SK-N-SH (cell line): ENCODE results near the gene MAPK10. TPM values are rescaled to one million over a fixed set of nuclear protein-coding genes. Genes with fewer than 3 reads are reported as not detected.

Experiments
- CTCF ChIA-PET: fragments of 300-600, 350-600 bp; formaldehyde crosslinking; extraction: SDS; loops from one replicate; lab custom pipeline; 2021; lab: Yijun Ruan, JAX
- POLR2A ChIA-PET: fragments of 350-600 bp; sonication (Branson Sonifier 250); formaldehyde crosslinking; extraction: SDS; loops from one replicate; lab custom pipeline; 2020; ENCODE audit warnings: antibody characterized with exemption, inconsistent platforms; lab: Yijun Ruan, JAX
- DNase-seq: peaks from one replicate; pipeline ENCODE4 v3.0.0; 2012
- H2AFZ ChIP-seq: fragments of 200-600 bp; sonication (generic); 2 replicates; pipeline ENCODE4 v1.8.1; 2016; ENCODE audit warnings: antibody characterized with exemption, mild to moderate bottlenecking, low read depth
- H3F3A ChIP-seq: fragments of 200-600 bp; sonication (generic); replicated peaks from 2 replicates; pipeline ENCODE3; 2016; ENCODE audit warnings: antibody characterized with exemption, mild to moderate bottlenecking; ENCODE audit not compliant: insufficient read depth
- H3K27ac ChIP-seq, 2 experiments: fragments of 200-500 bp in 1 of 2; fragments of 200-600 bp in 1 of 2; sonication (Bioruptor generic) in 1 of 2; sonication (generic), shearing (Covaris generic) in 1 of 2; 2 replicates each; pipeline versions ENCODE4 v1.5.1 to v1.6.1; 2014 to 2016; ENCODE audit warnings: low read depth in 2 of 2, inconsistent platforms in 1 of 2, low read length in 1 of 2, mild to moderate bottlenecking in 1 of 2, mixed read lengths in 1 of 2
- H3K27me3 ChIP-seq: fragments of 200-600 bp; sonication (generic), shearing (Covaris generic); 2 replicates; pipeline ENCODE4 v1.6.1; 2016; ENCODE audit warnings: mixed run types; ENCODE audit not compliant: insufficient read depth
- H3K36me3 ChIP-seq, 2 experiments: fragments of 200-500 bp in 1 of 2; fragments of 200-600 bp in 1 of 2; sonication (Bioruptor generic) in 1 of 2; sonication (generic) in 1 of 2; replicated peaks in 1 of 2; 2 replicates each; pipeline versions ENCODE3 to v1.5.1; 2014 to 2016; ENCODE audit warnings: low read length in 1 of 2, mild to moderate bottlenecking in 1 of 2; ENCODE audit not compliant: insufficient read depth in 2 of 2, control insufficient read depth in 1 of 2
- H3K4me1 ChIP-seq, 2 experiments: fragments of 200-500 bp in 1 of 2; fragments of 200-600 bp in 1 of 2; sonication (Bioruptor generic) in 1 of 2; sonication (generic), shearing (Covaris generic) in 1 of 2; 2 replicates each; pipeline versions ENCODE4 v1.5.1 to v1.6.1; 2014 to 2016; ENCODE audit warnings: low read depth in 1 of 2, low read length in 1 of 2, mixed run types in 1 of 2; ENCODE audit not compliant: insufficient read depth in 2 of 2, control insufficient read depth in 1 of 2
- H3K4me2 ChIP-seq: fragments of 200-600 bp; sonication (generic), shearing (Covaris generic); 2 replicates; pipeline ENCODE4 v1.6.1; 2017; ENCODE audit warnings: mixed run types
- H3K4me3 ChIP-seq, 2 experiments: fragments of 200-500 bp in 1 of 2; fragments of 200-600 bp in 1 of 2; sonication (Bioruptor generic) in 1 of 2; sonication (generic), shearing (Covaris generic) in 1 of 2; 2 replicates each; pipeline versions ENCODE4 v1.5.1 to v1.8.1; 2014 to 2016; ENCODE audit warnings: low read depth in 2 of 2, inconsistent platforms in 1 of 2, low read length in 1 of 2, mild to moderate bottlenecking in 1 of 2, mixed read lengths in 1 of 2, moderate library complexity in 1 of 2
- H3K79me2 ChIP-seq: fragments of 200-600 bp; sonication (generic); 2 replicates; pipeline ENCODE4 v1.8.1; 2017; ENCODE audit warnings: mild to moderate bottlenecking; ENCODE audit not compliant: insufficient read depth
- H3K9ac ChIP-seq: fragments of 200-600 bp; sonication (generic); 2 replicates; pipeline ENCODE4 v1.6.1; 2017; ENCODE audit warnings: mixed run types
- H3K9me2 ChIP-seq: fragments of 200-600 bp; sonication (generic); 2 replicates; pipeline ENCODE4 v1.6.1; 2017; ENCODE audit warnings: mixed run types
- H3K9me3 ChIP-seq: fragments of 200-600 bp; sonication (generic); 2 replicates; pipeline ENCODE4 v1.6.1; 2017; ENCODE audit warnings: mixed run types, mild to moderate bottlenecking, moderate library complexity
- H4K20me1 ChIP-seq: fragments of 200-600 bp; sonication (generic); 2 replicates; pipeline ENCODE4 v1.6.1; 2017; ENCODE audit warnings: mild to moderate bottlenecking, mixed run types; ENCODE audit not compliant: insufficient read depth
- CTCF ChIP-seq: fragments of 200-600 bp; sonication (generic); IDR thresholded peaks from 2 replicates; pipeline ENCODE4 v1.6.1; 2017; ENCODE audit warnings: antibody characterized with exemption, mild to moderate bottlenecking, moderate library complexity
- ELF1 ChIP-seq: IDR thresholded peaks from 2 replicates; pipeline ENCODE4 v1.4.0; 2012
- EP300 ChIP-seq, 2 experiments: IDR thresholded peaks; 2 replicates each; pipeline versions ENCODE4 v1.4.0 to v1.6.1; 2012; ENCODE audit warnings: borderline replicate concordance in 1 of 2, low read depth in 1 of 2, low read length in 1 of 2
- EZH2phosphoT487 ChIP-seq: fragments of 200-600 bp; sonication (generic); IDR thresholded peaks from 2 replicates; pipeline ENCODE4 v1.6.1; 2017; ENCODE audit warnings: low read depth, mixed run types, mild to moderate bottlenecking, antibody characterized with exemption, moderate library complexity, borderline replicate concordance
- FOSL2 ChIP-seq: IDR thresholded peaks from 2 replicates; pipeline ENCODE4 v1.4.0; 2012; ENCODE audit warnings: low read depth, mild to moderate bottlenecking, moderate library complexity, borderline replicate concordance
- FOXJ3 ChIP-seq: sonication (generic); formaldehyde crosslinking; IDR thresholded peaks from 2 replicates; pipeline ENCODE4 v1.5.1; 2020; ENCODE audit warnings: mild to moderate bottlenecking, missing genetic modification reagents
- FOXM1 ChIP-seq: IDR thresholded peaks from 2 replicates; pipeline ENCODE4 v1.4.0; 2012; ENCODE audit warnings: low read depth, mild to moderate bottlenecking
- GABPA ChIP-seq: IDR thresholded peaks from 2 replicates; pipeline ENCODE4 v1.4.0; 2012; ENCODE audit warnings: low read depth, mild to moderate bottlenecking
- GATA2 ChIP-seq: sonication (generic); formaldehyde crosslinking; IDR thresholded peaks from 2 replicates; pipeline ENCODE4 v1.5.0; 2020; ENCODE audit warnings: mild to moderate bottlenecking, missing genetic modification reagents
- IRF3 ChIP-seq: fragments of 150-350 bp; IDR thresholded peaks from 2 replicates; pipeline ENCODE4 v1.6.1; 2016; ENCODE audit warnings: mild to moderate bottlenecking, low read depth, low read length
- JUND ChIP-seq: IDR thresholded peaks from 2 replicates; pipeline ENCODE4 v1.4.0; 2012
- MXI1 ChIP-seq: IDR thresholded peaks from 2 replicates; pipeline ENCODE4 v1.6.1; 2012; ENCODE audit warnings: mild to moderate bottlenecking, low read depth, low read length, improper control_type of control experiment
- NFIC ChIP-seq: IDR thresholded peaks from 2 replicates; pipeline ENCODE4 v1.4.0; 2012; ENCODE audit warnings: borderline replicate concordance
- NRF1 ChIP-seq: IDR thresholded peaks from 2 replicates; pipeline ENCODE4 v1.6.1; 2012; ENCODE audit warnings: low read depth, mild to moderate bottlenecking, low read length
- PBX3 ChIP-seq: IDR thresholded peaks from 2 replicates; pipeline ENCODE4; 2012
- RAD21 ChIP-seq: IDR thresholded peaks from 2 replicates; pipeline ENCODE4 v1.6.1; 2012; ENCODE audit warnings: mild to moderate bottlenecking, low read length
- RFX5 ChIP-seq: IDR thresholded peaks from 2 replicates; pipeline ENCODE4 v1.6.1; 2012; ENCODE audit warnings: mild to moderate bottlenecking, improper control_type of control experiment, low read length
- RXRA ChIP-seq: IDR thresholded peaks from 2 replicates; pipeline ENCODE4 v1.4.0; 2012; ENCODE audit warnings: low read depth, mild to moderate bottlenecking, borderline replicate concordance
- TAF1 ChIP-seq: IDR thresholded peaks from 2 replicates; pipeline ENCODE4 v1.6.1; 2012; ENCODE audit warnings: low read depth, mild to moderate bottlenecking, low read length, moderate library complexity, borderline replicate concordance
- TCF12 ChIP-seq: IDR thresholded peaks from 2 replicates; pipeline ENCODE4 v1.4.0; 2012
- USF1 ChIP-seq: IDR thresholded peaks from 2 replicates; pipeline ENCODE4 v1.4.0; 2012; ENCODE audit warnings: low read depth, borderline replicate concordance
- USF2 ChIP-seq: fragments of 150-350 bp; IDR thresholded peaks from 2 replicates; pipeline ENCODE4 v1.6.1; 2017; ENCODE audit warnings: antibody characterized with exemption, low read length, low read depth, borderline replicate concordance
- ZBTB33 ChIP-seq: IDR thresholded peaks from 2 replicates; pipeline ENCODE4 v1.4.0; 2012; ENCODE audit warnings: low read depth, borderline replicate concordance
- WGBS: methylation state at CpG from one replicate; pipeline ENCODE4 v1.1.6; 2017; ENCODE audit warnings: low lambda C conversion rate; 5-methylcytosine and 5-hydroxymethylcytosine counted together
- polyA plus RNA-seq, 3 experiments: library from polyadenylated mRNA; depleted of rRNA; stranded (reverse); fragments of >200 nt; gene quantifications; 2 replicates each; pipeline ENCODE4 v1.2.3, GENCODE V29; 2012

The MAPK10 gene
- polyA plus RNA-seq, 1 of the 3 experiments (the other 2 are of a cell fraction) = 8.1 TPM

GRCh38 chr4:86108834-86109233 is 251.0 kb downstream of the MAPK10 start (continued):
- TF ChIP-seq USF2 = no peak
- no peak for TF ChIP-seq IRF3
- TF ChIP-seq, all 33 proteins: peak for 0

- no peaks in the 10 kb centered on the region; the same call in 1 of the 2 replicates for H3K9me2 ChIP-seq
- no peaks in the 10 kb centered on the region for H3K27me3 ChIP-seq
- H3K4me2 ChIP-seq = no peak overlapping the region
- H3K9me3 ChIP-seq = 0 out of 2 replicates have a peak, but pooled peaks cover 5% of the 10 kb centered on the region
- no peak overlapping the region for H3K4me3 ChIP-seq
- CTCF ChIA-PET = interaction anchor here (0.6 kb wide), 1 partner anchor 139 kb away, joined by 3 read pairs; no protein-coding TSS in a partner anchor
- 0 out of 4 replicates have a peak, but pooled peaks cover 0 to 10% of the 10 kb centered on the region in 2 experiments for H3K4me1 ChIP-seq
- POLR2A ChIA-PET = no interaction called here
- 85% methylated on average over 1 of the region's 1 CpG for WGBS
- no peak overlapping the region for H3K9ac ChIP-seq
- H3K27ac ChIP-seq = peak overlapping the region; percentile 22 to 82; a peak in 2 of 4 replicates
- H2AFZ ChIP-seq = no peak overlapping the region
- DNase-seq = no peak
- H3K79me2 ChIP-seq = no peaks in the 10 kb centered on the region
- H3F3A ChIP-seq = peaks cover 5% of the 10 kb centered on the region
- peaks cover 0 to 5% of the 10 kb centered on the region in 2 experiments for H3K36me3 ChIP-seq
- no peaks in the 10 kb centered on the region for H4K20me1 ChIP-seq
- TF ChIP-seq RFX5 (no peak), CTCF (no peak), EP300 (IDR thresholded peaks at IDR 0.05; ENCODE audit: borderline replicate concordance in 1 of 2, low read depth in 1 of 2, low read length in 1 of 2) (no peak), FOXJ3 (no peak), GABPA (no peak), PBX3 (peak; percentile 72), TCF12 (peak; percentile 84), FOXM1 (no peak), USF1 (no peak), NFIC (no peak), TAF1 (no peak), FOSL2 (peak; percentile 23; the same call in 1 of the 2 replicates), EZH2phosphoT487 (no peak), RXRA (no peak), NRF1 (no peak), ZBTB33 (no peak), GATA2 (CRISPR knock-in tag) (no peak), JUND (peak; percentile 37; the same call in 1 of the 2 replicates), MXI1 (no peak), IRF3 (no peak), ELF1 (no peak), RAD21 (no peak)
Observed at GRCh38 chr4:86108137-86108536, 251.7 kb downstream of the MAPK10 start.
